Hematopoietic multipotent progenitor cell treated with erythropoietin and hydrocortisone succinate and interleukin-3 and kit ligand, for 17 days (in vitro differentiated cells): ENCODE data around the gene NR5A1.

Experiments
- DNase-seq: peaks from one replicate; pipeline ENCODE4 v3.0.0-alpha.2; 2015; ENCODE audit warnings: low spot score

NR5A1 gene

GRCh38 chr9:124440786-124441185, 66.4 kb downstream of the NR5A1 start:
- DNase-seq = no peak

GRCh38 chr9:124439686-124440243, 67.4 kb downstream of the NR5A1 start:
- DNase-seq = no peak

GRCh38 chr9:124439086-124439485, 68.1 kb downstream of the NR5A1 start:
- DNase-seq = no peak

- DNase-seq = no peak
These were observed 69.1 kb downstream of the NR5A1 start for GRCh38 chr9:124438091-124438490.

- DNase-seq = no peak
These were observed 70.1 kb downstream of the NR5A1 start for GRCh38 chr9:124437086-124437485.

- DNase-seq = no peak
These were observed 70.9 kb downstream of the NR5A1 start for GRCh38 chr9:124436320-124436719.
